H9 (cell line): ENCODE results near the gene CERS6. TPM values are rescaled to one million over a fixed set of nuclear protein-coding genes. Genes with fewer than 3 reads are reported as not detected.

Source experiments
- DNase-seq: peaks from one replicate; pipeline ENCODE4 v3.0.0-alpha.2; 2017
- H2AFZ ChIP-seq: one replicate; pipeline ENCODE4 v1.6.1; 2013; ENCODE audit warnings: mild to moderate bottlenecking, low read length, control low read depth, moderate library complexity
- H2AK5ac ChIP-seq: 2 replicates; pipeline ENCODE4 v1.6.1; 2013; ENCODE audit warnings: low read length, control low read depth, mixed read lengths; ENCODE audit not compliant: insufficient read length
- H2BK120ac ChIP-seq: one replicate; pipeline ENCODE4 v1.6.1; 2013; ENCODE audit warnings: low read depth, mild to moderate bottlenecking, low read length, control low read depth, inconsistent platforms; ENCODE audit not compliant: poor library complexity, severe bottlenecking
- H2BK12ac ChIP-seq: 2 replicates; pipeline ENCODE4 v1.6.1; 2013; ENCODE audit warnings: low read length, control low read depth, mixed read lengths, low read depth; ENCODE audit not compliant: insufficient read length
- H2BK15ac ChIP-seq: 2 replicates; pipeline ENCODE4 v1.6.1; 2013; ENCODE audit warnings: low read depth, low read length, control low read depth
- H2BK20ac ChIP-seq: one replicate; pipeline ENCODE4 v1.6.1; 2013; ENCODE audit warnings: low read depth, mild to moderate bottlenecking, low read length, control low read depth, inconsistent platforms; ENCODE audit not compliant: poor library complexity, severe bottlenecking
- H2BK5ac ChIP-seq: 2 replicates; pipeline ENCODE4 v1.6.1; 2013; ENCODE audit warnings: low read length, control low read depth, mixed read lengths; ENCODE audit not compliant: insufficient read length
- H3K14ac ChIP-seq: 2 replicates; pipeline ENCODE4 v1.6.1; 2013; ENCODE audit warnings: low read length, control low read depth; ENCODE audit not compliant: insufficient read depth
- H3K18ac ChIP-seq: 2 replicates; pipeline ENCODE4 v1.6.1; 2013; ENCODE audit warnings: low read depth, mild to moderate bottlenecking, mixed read lengths, low read length, control low read depth; ENCODE audit not compliant: insufficient read length
- H3K23ac ChIP-seq: 2 replicates; pipeline ENCODE4 v1.6.1; 2013; ENCODE audit warnings: low read length, control low read depth, mixed read lengths, low read depth; ENCODE audit not compliant: insufficient read length
- H3K23me2 ChIP-seq: 2 replicates; pipeline ENCODE4 v1.6.1; 2013; ENCODE audit warnings: low read depth, mild to moderate bottlenecking, mixed read lengths, low read length, control low read depth; ENCODE audit not compliant: insufficient read length, poor library complexity, severe bottlenecking
- H3K27ac ChIP-seq: 2 replicates; pipeline ENCODE4 v1.5.1; 2013; ENCODE audit warnings: low read length, control low read depth, mixed read lengths, low read depth; ENCODE audit not compliant: insufficient read length
- H3K27me3 ChIP-seq: 2 replicates; pipeline ENCODE4 v1.6.1; 2013; ENCODE audit warnings: low read length, control low read depth, inconsistent platforms; ENCODE audit not compliant: insufficient read depth
- H3K4ac ChIP-seq: 2 replicates; pipeline ENCODE4 v1.6.1; 2013; ENCODE audit warnings: low read depth, mild to moderate bottlenecking, control low read depth, inconsistent platforms, low read length, moderate library complexity
- H3K4me1 ChIP-seq: 2 replicates; pipeline ENCODE4 v1.6.1; 2013; ENCODE audit warnings: low read length, control low read depth, inconsistent platforms; ENCODE audit not compliant: insufficient read depth
- H3K4me2 ChIP-seq: 2 replicates; pipeline ENCODE4 v1.6.1; 2013; ENCODE audit warnings: low read length, control low read depth, mixed read lengths; ENCODE audit not compliant: insufficient read length, insufficient read depth
- H3K56ac ChIP-seq: 2 replicates; pipeline ENCODE4 v1.6.1; 2013; ENCODE audit warnings: low read depth, mild to moderate bottlenecking, mixed read lengths, low read length, control low read depth; ENCODE audit not compliant: insufficient read length
- H3K79me1 ChIP-seq: 2 replicates; pipeline ENCODE4 v1.6.1; 2013; ENCODE audit warnings: low read depth, mild to moderate bottlenecking, moderate library complexity, low read length, control low read depth, inconsistent platforms; ENCODE audit not compliant: insufficient read depth, poor library complexity, severe bottlenecking
- H3K79me2 ChIP-seq: 2 replicates; pipeline ENCODE4 v1.6.1; 2013; ENCODE audit warnings: low read length, control low read depth, inconsistent platforms; ENCODE audit not compliant: insufficient read depth
- H3K9ac ChIP-seq: 2 replicates; pipeline ENCODE4 v1.6.1; 2013; ENCODE audit warnings: low read length, control low read depth, mixed read lengths; ENCODE audit not compliant: insufficient read length; ENCODE audit errors: extremely low read depth
- H3K9me3 ChIP-seq: one replicate; pipeline ENCODE4 v1.6.1; 2013; ENCODE audit warnings: low read depth, low read length, inconsistent platforms; ENCODE audit not compliant: control insufficient read depth
- H3T11ph ChIP-seq: one replicate; pipeline ENCODE4 v1.6.1; 2013; ENCODE audit warnings: mild to moderate bottlenecking, low read length, control low read depth, inconsistent platforms
- H4K20me1 ChIP-seq: one replicate; pipeline ENCODE4 v1.6.1; 2013; ENCODE audit not compliant: control insufficient read depth, insufficient read length, insufficient read depth
- H4K5ac ChIP-seq: 2 replicates; pipeline ENCODE4 v1.6.1; 2013; ENCODE audit warnings: low read depth, mild to moderate bottlenecking, mixed read lengths, low read length, control low read depth; ENCODE audit not compliant: insufficient read length
- H4K8ac ChIP-seq: replicated peaks from 2 replicates; pipeline ENCODE4 v1.6.1; 2013; ENCODE audit warnings: low read length, control low read depth, mixed read lengths, low read depth; ENCODE audit not compliant: insufficient read length
- H4K91ac ChIP-seq: 2 replicates; pipeline ENCODE4 v1.6.1; 2013; ENCODE audit warnings: low read depth, mild to moderate bottlenecking, moderate library complexity, mixed read lengths, low read length, control low read depth; ENCODE audit not compliant: insufficient read length
- H3K27ac Mint-ChIP-seq, 3 experiments: 2 replicates in 2 of 3; 3 replicates in 1 of 3; pipeline ENCODE4 v1.8.0; 2020 to 2021; ENCODE audit warnings: mixed read lengths in 3 of 3, mild to moderate bottlenecking in 1 of 3, moderate library complexity in 1 of 3
- H3K27me3 Mint-ChIP-seq: 2 replicates; pipeline ENCODE4 v1.8.0; 2021; ENCODE audit warnings: low read depth, mild to moderate bottlenecking, moderate library complexity, mixed read lengths
- H3K36me3 Mint-ChIP-seq, 3 experiments: 2 replicates in 2 of 3; 3 replicates in 1 of 3; pipeline ENCODE4 v1.8.0; 2020 to 2021; ENCODE audit warnings: low read depth in 3 of 3, mixed read lengths in 3 of 3; ENCODE audit not compliant: insufficient read depth in 1 of 3
- H3K4me1 Mint-ChIP-seq, 2 experiments: 2 replicates each; pipeline ENCODE4 v1.8.0; 2020; ENCODE audit warnings: mixed read lengths in 2 of 2
- H3K4me3 Mint-ChIP-seq, 2 experiments: 2 replicates in 1 of 2; 3 replicates in 1 of 2; pipeline ENCODE4 v1.8.0; 2020 to 2021; ENCODE audit warnings: mild to moderate bottlenecking in 2 of 2, mixed read lengths in 2 of 2, moderate library complexity in 1 of 2
- H3K9me3 Mint-ChIP-seq, 2 experiments: 2 replicates in 1 of 2; 3 replicates in 1 of 2; pipeline ENCODE4 v1.8.0; 2020; ENCODE audit warnings: mild to moderate bottlenecking in 2 of 2, mixed read lengths in 2 of 2, moderate library complexity in 1 of 2
- WGBS: extraction: QIAGEN DNeasy Blood & Tissue Kit; methylation state at CpG from one replicate; pipeline ENCODE4 v1.1.7; 2013; ENCODE audit warnings: missing lambda C conversion rate, low lambda C conversion rate, mixed read lengths; ENCODE audit not compliant: insufficient read length; ENCODE audit errors: extremely low coverage; 5-methylcytosine and 5-hydroxymethylcytosine counted together
- total RNA-seq: library from RNA; stranded (reverse); gene quantifications from 2 replicates; pipeline ENCODE4 v1.2.1, GENCODE V29; 2021
- TF ChIP-seq, protein P1 (sequence below): fragments of 200-600 bp; sonication (generic); conservative IDR thresholded peaks from 3 replicates; pipeline ENCODE4 v1.8.0; 2021; ENCODE audit warnings: antibody characterized with exemption, mild to moderate bottlenecking

The CERS6 gene
- total RNA-seq, 1 experiment from 2014 or later: 17.7 TPM

DNA sequence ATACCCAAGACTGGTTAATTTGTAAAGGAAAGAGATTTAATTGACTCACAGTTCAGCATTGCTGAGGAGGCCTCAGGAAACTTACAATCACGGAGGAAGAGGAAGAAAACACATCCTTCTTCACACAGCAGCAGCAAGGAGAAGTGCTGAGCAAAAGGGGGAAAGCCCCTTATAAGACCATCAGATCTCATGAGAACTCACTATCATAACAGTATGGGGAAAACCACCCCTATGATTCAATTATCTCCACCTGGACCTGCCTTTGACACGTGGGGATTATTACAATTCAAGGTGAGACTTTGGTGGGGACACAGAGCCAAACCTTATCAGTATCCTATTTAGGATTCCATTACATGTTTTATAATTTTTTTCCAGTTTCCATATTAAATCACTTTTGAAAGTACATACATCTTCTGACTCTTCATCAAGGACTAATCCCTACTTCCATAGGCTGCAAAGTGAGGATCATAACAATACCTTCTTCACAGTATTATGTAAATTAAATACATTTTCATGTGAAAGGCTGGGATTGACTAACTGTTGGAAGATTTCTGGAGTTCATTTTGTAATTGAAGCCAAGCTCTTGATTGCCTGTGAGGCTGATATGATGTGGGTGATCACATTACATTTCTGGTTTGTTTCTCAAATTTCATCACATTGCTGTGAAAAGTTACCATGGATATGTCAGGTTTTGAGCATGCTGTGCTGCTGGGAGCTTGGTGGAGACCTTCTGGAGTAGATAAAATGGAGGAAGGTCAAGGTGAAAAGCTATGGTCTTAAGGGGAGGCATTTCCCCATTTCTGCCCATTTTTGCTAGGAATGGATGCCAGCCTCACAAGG is 31.7 kb upstream of the CERS6 start:
- H3K4me2 ChIP-seq: no peak overlapping the region
- no peak overlapping the region for H3K4ac ChIP-seq
- H4K5ac ChIP-seq: no peak overlapping the region
- WGBS: no CpG with 5 or more reads among the region's 2 CpGs
- no peak overlapping the region for H3K27ac ChIP-seq
- H4K91ac ChIP-seq: no peak overlapping the region
- TF ChIP-seq, protein P1, sequence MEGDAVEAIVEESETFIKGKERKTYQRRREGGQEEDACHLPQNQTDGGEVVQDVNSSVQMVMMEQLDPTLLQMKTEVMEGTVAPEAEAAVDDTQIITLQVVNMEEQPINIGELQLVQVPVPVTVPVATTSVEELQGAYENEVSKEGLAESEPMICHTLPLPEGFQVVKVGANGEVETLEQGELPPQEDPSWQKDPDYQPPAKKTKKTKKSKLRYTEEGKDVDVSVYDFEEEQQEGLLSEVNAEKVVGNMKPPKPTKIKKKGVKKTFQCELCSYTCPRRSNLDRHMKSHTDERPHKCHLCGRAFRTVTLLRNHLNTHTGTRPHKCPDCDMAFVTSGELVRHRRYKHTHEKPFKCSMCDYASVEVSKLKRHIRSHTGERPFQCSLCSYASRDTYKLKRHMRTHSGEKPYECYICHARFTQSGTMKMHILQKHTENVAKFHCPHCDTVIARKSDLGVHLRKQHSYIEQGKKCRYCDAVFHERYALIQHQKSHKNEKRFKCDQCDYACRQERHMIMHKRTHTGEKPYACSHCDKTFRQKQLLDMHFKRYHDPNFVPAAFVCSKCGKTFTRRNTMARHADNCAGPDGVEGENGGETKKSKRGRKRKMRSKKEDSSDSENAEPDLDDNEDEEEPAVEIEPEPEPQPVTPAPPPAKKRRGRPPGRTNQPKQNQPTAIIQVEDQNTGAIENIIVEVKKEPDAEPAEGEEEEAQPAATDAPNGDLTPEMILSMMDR: no peak
- no peak overlapping the region for H2BK20ac ChIP-seq
- DNase-seq: no peak
- no peaks in the 10 kb centered on the region for H3K36me3 Mint-ChIP-seq
- H2AFZ ChIP-seq: no peak overlapping the region
- no peak overlapping the region for H3K4me3 Mint-ChIP-seq
- peak overlapping the region in 2 of 3 experiments; percentile 3 to 49; a peak in 2 of 7 replicates for H3K27ac Mint-ChIP-seq
- no peaks in the 10 kb centered on the region for H3K79me1 ChIP-seq
- no peak overlapping the region for H4K8ac ChIP-seq
- no peak overlapping the region for H3T11ph ChIP-seq
- no peaks in the 10 kb centered on the region for H3K9me3 ChIP-seq
- H2AK5ac ChIP-seq: no peak overlapping the region
- no peaks in the 10 kb centered on the region for H3K9me3 Mint-ChIP-seq
- H2BK5ac ChIP-seq: no peak overlapping the region
- H3K23ac ChIP-seq: no peak overlapping the region
- no peaks in the 10 kb centered on the region for H3K27me3 ChIP-seq
- H2BK12ac ChIP-seq: no peak overlapping the region
- H2BK120ac ChIP-seq: no peak overlapping the region
- H3K27me3 Mint-ChIP-seq: no peaks in the 10 kb centered on the region
- H3K79me2 ChIP-seq: no peaks in the 10 kb centered on the region
- no peak overlapping the region for H3K14ac ChIP-seq
- H3K23me2 ChIP-seq: no peaks in the 10 kb centered on the region
- H3K4me1 ChIP-seq: peaks cover 5% of the 10 kb centered on the region; the same call in 1 of the 2 replicates
- no peak overlapping the region for H2BK15ac ChIP-seq
- H3K4me1 Mint-ChIP-seq: peaks cover 23 to 24% of the 10 kb centered on the region in 2 experiments
- no peak overlapping the region for H3K18ac ChIP-seq
- no peak overlapping the region for H3K56ac ChIP-seq
- H4K20me1 ChIP-seq: no peaks in the 10 kb centered on the region
- H3K9ac ChIP-seq: no peak overlapping the region
